HepG2 (cell line): ENCODE data around the gene KIF3C. TPM values are rescaled to one million over a fixed set of nuclear protein-coding genes. Genes with fewer than 3 reads are reported as not detected.
A peak's percentile ranks its signal among the peaks of the same experiment; 100 is the strongest.

Experiments used
- MAFG ChIP-seq: sonication (generic); formaldehyde crosslinking; IDR thresholded peaks from 2 replicates; pipeline ENCODE4 v1.5.1; 2020; ENCODE audit warnings: mild to moderate bottlenecking, missing genetic modification reagents
- MEIS2 ChIP-seq: sonication (generic); formaldehyde crosslinking; IDR thresholded peaks from 2 replicates; pipeline ENCODE4 v1.9.0; 2021; ENCODE audit warnings: mild to moderate bottlenecking, missing genetic modification reagents
- NFATC3 ChIP-seq: sonication (generic); formaldehyde crosslinking; IDR thresholded peaks from 2 replicates; pipeline ENCODE4 v1.5.1; 2020; ENCODE audit warnings: mild to moderate bottlenecking, missing genetic modification reagents
- PHF20 ChIP-seq: sonication (generic); formaldehyde crosslinking; IDR thresholded peaks from 2 replicates; pipeline ENCODE4 v1.5.0; 2020; ENCODE audit warnings: mild to moderate bottlenecking, missing genetic modification reagents
- POLR2AphosphoS5 ChIP-seq: IDR thresholded peaks from 2 replicates; pipeline ENCODE4 v1.6.1; 2012; ENCODE audit warnings: low read depth, low read length
- RAD21 ChIP-seq: fragments of 450-650 bp; formaldehyde crosslinking; IDR thresholded peaks from 2 replicates; pipeline ENCODE4 v1.5.0; 2020; ENCODE audit warnings: mild to moderate bottlenecking
- SALL1 ChIP-seq: sonication (generic); formaldehyde crosslinking; IDR thresholded peaks from 2 replicates; pipeline ENCODE4 v1.8.0; 2022; ENCODE audit warnings: mild to moderate bottlenecking, missing genetic modification reagents
- TSC22D2 ChIP-seq: sonication (generic); formaldehyde crosslinking; IDR thresholded peaks from 2 replicates; pipeline ENCODE4 v1.5.1; 2020; ENCODE audit warnings: missing genetic modification reagents, mild to moderate bottlenecking, borderline replicate concordance
- ZNF614 ChIP-seq: IDR thresholded peaks from 2 replicates; pipeline ENCODE4 v1.6.1; 2018; ENCODE audit warnings: missing biosample characterization, missing genetic modification reagents, inconsistent platforms, borderline replicate concordance
- ZNF619 ChIP-seq: sonication (generic); formaldehyde crosslinking; IDR thresholded peaks from 2 replicates; pipeline ENCODE4 v1.4.0; 2020; ENCODE audit warnings: mild to moderate bottlenecking, missing genetic modification reagents
- ZNF724P ChIP-seq: sonication (generic); formaldehyde crosslinking; IDR thresholded peaks from 2 replicates; pipeline ENCODE4 v1.8.0; 2022; ENCODE audit warnings: missing genetic modification reagents, borderline replicate concordance
- ZNF792 ChIP-seq: IDR thresholded peaks from 2 replicates; pipeline ENCODE4 v1.6.1; 2016
- ZNF883 ChIP-seq: sonication (generic); formaldehyde crosslinking; IDR thresholded peaks from 2 replicates; pipeline ENCODE4 v1.5.1; 2020; ENCODE audit warnings: mild to moderate bottlenecking, missing genetic modification reagents; ENCODE audit errors: not compliant biosample characterization
- polyA plus RNA-seq, 8 experiments: library from polyadenylated mRNA; depleted of rRNA in 3 of 8; stranded (reverse) in 7 of 8; unstranded in 1 of 8; fragments of >200 nt; fragmentation: Illumina TruSeq in 4 of 8; extraction: Trizol in 4 of 8; gene quantifications; 2 replicates each; pipeline versions ENCODE4 v1.2.1 to v1.2.3, GENCODE V29; 2011 to 2016; ENCODE audit warnings: low read depth in 4 of 8, missing spikeins in 1 of 8, mixed read lengths in 1 of 8; ENCODE audit not compliant: insufficient read depth in 1 of 8
- total RNA-seq, 5 experiments: library from RNA; depleted of rRNA; stranded (reverse); fragments of >200 nt; fragmentation: Illumina TruSeq; extraction: Trizol; gene quantifications; 2 replicates each; pipeline ENCODE4 v1.2.3, GENCODE V29; 2016; ENCODE audit warnings: low read depth in 1 of 5
- TF ChIP-seq, protein P1 (sequence below): sonication (generic); formaldehyde crosslinking; IDR thresholded peaks from 2 replicates; pipeline ENCODE4 v1.4.0; 2020; ENCODE audit warnings: mild to moderate bottlenecking, missing genetic modification reagents
- TF ChIP-seq, protein P2 (sequence below): sonication (generic); formaldehyde crosslinking; IDR thresholded peaks from 2 replicates; pipeline ENCODE4 v1.4.0; 2020; ENCODE audit warnings: low read depth, mild to moderate bottlenecking, missing genetic modification reagents
- TF ChIP-seq, protein P3 (sequence below): sonication (generic); formaldehyde crosslinking; IDR thresholded peaks from 2 replicates; pipeline ENCODE4 v1.8.1; 2023; ENCODE audit warnings: mild to moderate bottlenecking, missing genetic modification reagents, borderline replicate concordance
- TF ChIP-seq, protein P4 (sequence below): sonication (generic); formaldehyde crosslinking; IDR thresholded peaks from 2 replicates; pipeline ENCODE4 v1.5.1; 2020; ENCODE audit warnings: missing genetic modification reagents, mild to moderate bottlenecking, borderline replicate concordance
- TF ChIP-seq, protein P5 (sequence below): sonication (generic); formaldehyde crosslinking; IDR thresholded peaks from 2 replicates; pipeline ENCODE4 v1.4.0; 2020; ENCODE audit warnings: missing genetic modification reagents, borderline replicate concordance

KIF3C gene
- total and polyA plus RNA-seq, 2 of the 13 experiments (the other 11 are each of a cell fraction or from before 2014, with no cell fraction given) = 3.6 to 4.9 TPM

DNA sequence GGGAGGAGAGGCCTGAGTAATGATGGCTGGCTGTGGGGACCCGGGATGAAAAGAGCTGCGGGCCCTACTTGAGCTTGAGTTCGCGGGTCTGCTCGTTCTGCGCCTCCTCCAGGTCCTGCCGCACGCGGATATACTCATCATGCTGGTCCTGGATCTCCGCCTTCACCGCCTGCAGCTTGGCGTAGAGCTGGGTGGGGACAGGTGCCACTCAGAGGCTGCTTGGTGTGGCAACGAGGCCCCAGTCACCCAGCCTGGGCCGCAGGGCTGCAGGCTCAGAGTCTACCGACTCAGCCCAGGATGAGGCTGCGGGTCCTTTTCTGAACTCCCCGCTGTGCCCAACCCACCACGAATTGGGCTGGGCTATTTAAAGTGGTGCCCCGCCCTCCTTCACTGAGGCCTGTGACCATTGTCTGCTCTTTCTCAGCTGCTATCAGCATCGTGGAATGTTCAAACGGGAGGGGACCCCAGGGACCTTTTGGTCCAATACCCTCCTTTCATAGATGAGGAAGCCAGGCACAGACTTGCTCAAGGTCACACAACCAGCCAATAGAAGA is 28.0 kb downstream of the KIF3C start (continued):
- TF ChIP-seq ZNF792 (CRISPR knock-in tag) (no peak), PHF20 (CRISPR knock-in tag) (no peak), MAFG (no peak), NFATC3 (CRISPR knock-in tag) (no peak), ZNF883 (CRISPR knock-in tag) (peak; percentile 71), ZNF619 (CRISPR knock-in tag) (no peak), ZNF724P (no peak; the same call in 1 of the 2 replicates), SALL1 (peak; percentile 59), POLR2AphosphoS5 (no peak), ZNF614 (CRISPR knock-in tag) (peak; percentile 38; the same call in 1 of the 2 replicates), RAD21 (CRISPR knock-in tag) (0 out of 2 replicates have a peak, but pooled peaks have one; percentile 11), MEIS2 (CRISPR knock-in tag) (peak; percentile 63; the same call in 1 of the 2 replicates), TSC22D2 (CRISPR knock-in tag) (no peak)
- TF ChIP-seq, protein P1, sequence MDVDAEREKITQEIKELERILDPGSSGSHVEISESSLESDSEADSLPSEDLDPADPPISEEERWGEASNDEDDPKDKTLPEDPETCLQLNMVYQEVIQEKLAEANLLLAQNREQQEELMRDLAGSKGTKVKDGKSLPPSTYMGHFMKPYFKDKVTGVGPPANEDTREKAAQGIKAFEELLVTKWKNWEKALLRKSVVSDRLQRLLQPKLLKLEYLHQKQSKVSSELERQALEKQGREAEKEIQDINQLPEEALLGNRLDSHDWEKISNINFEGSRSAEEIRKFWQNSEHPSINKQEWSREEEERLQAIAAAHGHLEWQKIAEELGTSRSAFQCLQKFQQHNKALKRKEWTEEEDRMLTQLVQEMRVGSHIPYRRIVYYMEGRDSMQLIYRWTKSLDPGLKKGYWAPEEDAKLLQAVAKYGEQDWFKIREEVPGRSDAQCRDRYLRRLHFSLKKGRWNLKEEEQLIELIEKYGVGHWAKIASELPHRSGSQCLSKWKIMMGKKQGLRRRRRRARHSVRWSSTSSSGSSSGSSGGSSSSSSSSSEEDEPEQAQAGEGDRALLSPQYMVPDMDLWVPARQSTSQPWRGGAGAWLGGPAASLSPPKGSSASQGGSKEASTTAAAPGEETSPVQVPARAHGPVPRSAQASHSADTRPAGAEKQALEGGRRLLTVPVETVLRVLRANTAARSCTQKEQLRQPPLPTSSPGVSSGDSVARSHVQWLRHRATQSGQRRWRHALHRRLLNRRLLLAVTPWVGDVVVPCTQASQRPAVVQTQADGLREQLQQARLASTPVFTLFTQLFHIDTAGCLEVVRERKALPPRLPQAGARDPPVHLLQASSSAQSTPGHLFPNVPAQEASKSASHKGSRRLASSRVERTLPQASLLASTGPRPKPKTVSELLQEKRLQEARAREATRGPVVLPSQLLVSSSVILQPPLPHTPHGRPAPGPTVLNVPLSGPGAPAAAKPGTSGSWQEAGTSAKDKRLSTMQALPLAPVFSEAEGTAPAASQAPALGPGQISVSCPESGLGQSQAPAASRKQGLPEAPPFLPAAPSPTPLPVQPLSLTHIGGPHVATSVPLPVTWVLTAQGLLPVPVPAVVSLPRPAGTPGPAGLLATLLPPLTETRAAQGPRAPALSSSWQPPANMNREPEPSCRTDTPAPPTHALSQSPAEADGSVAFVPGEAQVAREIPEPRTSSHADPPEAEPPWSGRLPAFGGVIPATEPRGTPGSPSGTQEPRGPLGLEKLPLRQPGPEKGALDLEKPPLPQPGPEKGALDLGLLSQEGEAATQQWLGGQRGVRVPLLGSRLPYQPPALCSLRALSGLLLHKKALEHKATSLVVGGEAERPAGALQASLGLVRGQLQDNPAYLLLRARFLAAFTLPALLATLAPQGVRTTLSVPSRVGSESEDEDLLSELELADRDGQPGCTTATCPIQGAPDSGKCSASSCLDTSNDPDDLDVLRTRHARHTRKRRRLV = no peak
- TF ChIP-seq, protein P2, sequence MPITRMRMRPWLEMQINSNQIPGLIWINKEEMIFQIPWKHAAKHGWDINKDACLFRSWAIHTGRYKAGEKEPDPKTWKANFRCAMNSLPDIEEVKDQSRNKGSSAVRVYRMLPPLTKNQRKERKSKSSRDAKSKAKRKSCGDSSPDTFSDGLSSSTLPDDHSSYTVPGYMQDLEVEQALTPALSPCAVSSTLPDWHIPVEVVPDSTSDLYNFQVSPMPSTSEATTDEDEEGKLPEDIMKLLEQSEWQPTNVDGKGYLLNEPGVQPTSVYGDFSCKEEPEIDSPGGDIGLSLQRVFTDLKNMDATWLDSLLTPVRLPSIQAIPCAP = no peak
- TF ChIP-seq, protein P3, sequence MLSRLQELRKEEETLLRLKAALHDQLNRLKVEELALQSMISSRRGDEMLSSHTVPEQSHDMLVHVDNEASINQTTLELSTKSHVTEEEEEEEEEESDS = no peak
- TF ChIP-seq, protein P4, sequence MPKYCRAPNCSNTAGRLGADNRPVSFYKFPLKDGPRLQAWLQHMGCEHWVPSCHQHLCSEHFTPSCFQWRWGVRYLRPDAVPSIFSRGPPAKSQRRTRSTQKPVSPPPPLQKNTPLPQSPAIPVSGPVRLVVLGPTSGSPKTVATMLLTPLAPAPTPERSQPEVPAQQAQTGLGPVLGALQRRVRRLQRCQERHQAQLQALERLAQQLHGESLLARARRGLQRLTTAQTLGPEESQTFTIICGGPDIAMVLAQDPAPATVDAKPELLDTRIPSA = no peak
- TF ChIP-seq, protein P5, sequence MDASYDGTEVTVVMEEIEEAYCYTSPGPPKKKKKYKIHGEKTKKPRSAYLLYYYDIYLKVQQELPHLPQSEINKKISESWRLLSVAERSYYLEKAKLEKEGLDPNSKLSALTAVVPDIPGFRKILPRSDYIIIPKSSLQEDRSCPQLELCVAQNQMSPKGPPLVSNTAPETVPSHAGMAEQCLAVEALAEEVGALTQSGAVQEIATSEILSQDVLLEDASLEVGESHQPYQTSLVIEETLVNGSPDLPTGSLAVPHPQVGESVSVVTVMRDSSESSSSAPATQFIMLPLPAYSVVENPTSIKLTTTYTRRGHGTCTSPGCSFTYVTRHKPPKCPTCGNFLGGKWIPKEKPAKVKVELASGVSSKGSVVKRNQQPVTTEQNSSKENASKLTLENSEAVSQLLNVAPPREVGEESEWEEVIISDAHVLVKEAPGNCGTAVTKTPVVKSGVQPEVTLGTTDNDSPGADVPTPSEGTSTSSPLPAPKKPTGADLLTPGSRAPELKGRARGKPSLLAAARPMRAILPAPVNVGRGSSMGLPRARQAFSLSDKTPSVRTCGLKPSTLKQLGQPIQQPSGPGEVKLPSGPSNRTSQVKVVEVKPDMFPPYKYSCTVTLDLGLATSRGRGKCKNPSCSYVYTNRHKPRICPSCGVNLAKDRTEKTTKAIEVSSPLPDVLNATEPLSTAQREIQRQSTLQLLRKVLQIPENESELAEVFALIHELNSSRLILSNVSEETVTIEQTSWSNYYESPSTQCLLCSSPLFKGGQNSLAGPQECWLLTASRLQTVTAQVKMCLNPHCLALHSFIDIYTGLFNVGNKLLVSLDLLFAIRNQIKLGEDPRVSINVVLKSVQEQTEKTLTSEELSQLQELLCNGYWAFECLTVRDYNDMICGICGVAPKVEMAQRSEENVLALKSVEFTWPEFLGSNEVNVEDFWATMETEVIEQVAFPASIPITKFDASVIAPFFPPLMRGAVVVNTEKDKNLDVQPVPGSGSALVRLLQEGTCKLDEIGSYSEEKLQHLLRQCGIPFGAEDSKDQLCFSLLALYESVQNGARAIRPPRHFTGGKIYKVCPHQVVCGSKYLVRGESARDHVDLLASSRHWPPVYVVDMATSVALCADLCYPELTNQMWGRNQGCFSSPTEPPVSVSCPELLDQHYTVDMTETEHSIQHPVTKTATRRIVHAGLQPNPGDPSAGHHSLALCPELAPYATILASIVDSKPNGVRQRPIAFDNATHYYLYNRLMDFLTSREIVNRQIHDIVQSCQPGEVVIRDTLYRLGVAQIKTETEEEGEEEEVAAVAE = no peak
